ENCODE measurements around the gene MAP3K15.

MAP3K15 gene

DNA sequence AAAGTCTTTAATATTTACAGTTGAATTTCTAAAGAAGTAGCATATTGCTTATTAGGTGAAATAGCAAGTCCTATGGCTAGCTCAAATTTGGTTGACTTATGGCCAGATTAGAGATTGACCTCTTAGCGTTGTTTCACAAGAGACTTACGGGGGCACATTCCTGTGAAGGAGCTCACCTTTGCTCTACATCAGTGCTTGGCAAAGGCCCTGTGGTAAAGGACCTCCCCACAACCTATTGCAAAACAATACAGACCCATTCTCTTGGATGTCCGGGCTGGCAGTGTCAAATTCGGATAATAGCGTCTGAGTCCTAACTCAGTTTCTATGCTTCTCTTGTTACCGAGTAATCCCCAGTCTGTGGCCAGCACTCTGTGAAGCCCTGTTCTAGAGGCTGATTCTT, 160.7 kb downstream of the MAP3K15 start:
- Histone ChIP-seq H3K36me3 (ENCODE audit: control insufficient read depth, insufficient read depth, low read length) (no peaks in the 10 kb centered on the region; the same call in 1 of the 2 replicates), H3K4me3 (replicated peaks; ENCODE audit: low read depth, low read length) (no peak overlapping the region), H3K27me3 (replicated peaks; ENCODE audit: control insufficient read depth, insufficient read depth, low read length) (no peaks in the 10 kb centered on the region)
- TF ChIP-seq, protein P1, sequence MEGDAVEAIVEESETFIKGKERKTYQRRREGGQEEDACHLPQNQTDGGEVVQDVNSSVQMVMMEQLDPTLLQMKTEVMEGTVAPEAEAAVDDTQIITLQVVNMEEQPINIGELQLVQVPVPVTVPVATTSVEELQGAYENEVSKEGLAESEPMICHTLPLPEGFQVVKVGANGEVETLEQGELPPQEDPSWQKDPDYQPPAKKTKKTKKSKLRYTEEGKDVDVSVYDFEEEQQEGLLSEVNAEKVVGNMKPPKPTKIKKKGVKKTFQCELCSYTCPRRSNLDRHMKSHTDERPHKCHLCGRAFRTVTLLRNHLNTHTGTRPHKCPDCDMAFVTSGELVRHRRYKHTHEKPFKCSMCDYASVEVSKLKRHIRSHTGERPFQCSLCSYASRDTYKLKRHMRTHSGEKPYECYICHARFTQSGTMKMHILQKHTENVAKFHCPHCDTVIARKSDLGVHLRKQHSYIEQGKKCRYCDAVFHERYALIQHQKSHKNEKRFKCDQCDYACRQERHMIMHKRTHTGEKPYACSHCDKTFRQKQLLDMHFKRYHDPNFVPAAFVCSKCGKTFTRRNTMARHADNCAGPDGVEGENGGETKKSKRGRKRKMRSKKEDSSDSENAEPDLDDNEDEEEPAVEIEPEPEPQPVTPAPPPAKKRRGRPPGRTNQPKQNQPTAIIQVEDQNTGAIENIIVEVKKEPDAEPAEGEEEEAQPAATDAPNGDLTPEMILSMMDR (IDR thresholded peaks at IDR 0.05; ENCODE audit: insufficient read depth, low read length, poor library complexity, severe bottlenecking) = no peak
- no peak for DNase-seq (ENCODE audit: extremely low read depth, insufficient read length)

DNA sequence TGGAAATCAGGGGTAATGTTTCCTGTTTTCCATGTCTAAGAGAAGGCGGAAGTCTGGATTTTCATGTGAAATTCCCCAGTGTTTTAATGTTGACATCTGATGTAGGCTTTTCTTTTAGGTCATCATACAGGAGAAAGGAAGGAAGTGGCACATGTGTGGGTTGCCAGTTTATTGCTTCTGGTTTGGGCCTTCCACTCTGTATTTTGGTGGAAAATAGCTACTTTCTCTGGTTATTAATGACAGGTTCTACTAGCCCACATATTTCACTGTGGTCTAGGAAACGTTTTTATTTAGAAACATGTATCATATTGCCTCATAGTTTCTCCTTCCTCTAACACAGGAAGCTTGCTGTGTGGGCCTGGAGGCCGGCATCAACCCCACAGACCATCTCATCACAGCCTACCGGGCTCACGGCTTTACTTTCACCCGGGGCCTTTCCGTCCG, 164.3 kb downstream of the MAP3K15 start:
- H3K4me3 ChIP-seq (replicated peaks; ENCODE audit: low read depth, low read length) = no peak overlapping the region
- peak; percentile 22 for DNase-seq (ENCODE audit: extremely low read depth, insufficient read length)
- TF ChIP-seq, protein P1 (IDR thresholded peaks at IDR 0.05; ENCODE audit: insufficient read depth, low read length, poor library complexity, severe bottlenecking) = no peak
- no peaks in the 10 kb centered on the region for H3K36me3 ChIP-seq (ENCODE audit: control insufficient read depth, insufficient read depth, low read length)
- no peaks in the 10 kb centered on the region for H3K27me3 ChIP-seq (replicated peaks; ENCODE audit: control insufficient read depth, insufficient read depth, low read length)

DNA sequence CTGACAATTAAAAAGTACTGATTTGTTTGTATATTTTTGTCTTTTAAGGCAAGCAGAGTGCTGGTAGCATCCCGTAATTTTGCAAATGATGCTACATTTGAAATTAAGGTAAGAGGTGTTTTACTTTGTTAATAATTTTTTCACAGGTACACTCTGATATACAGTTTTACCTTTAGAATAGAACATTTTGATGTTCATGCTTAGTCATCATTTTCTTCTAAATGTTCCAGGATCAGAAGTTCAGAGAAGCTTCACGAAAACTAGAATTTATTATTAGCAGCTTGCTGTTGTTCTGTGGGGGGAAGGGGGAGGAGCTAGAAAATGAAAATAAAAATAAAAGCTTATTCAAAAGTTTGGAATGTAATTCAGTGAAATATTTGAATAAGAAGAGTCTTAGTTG, 166.0 kb downstream of the MAP3K15 start:
- TF ChIP-seq, protein P1 (IDR thresholded peaks at IDR 0.05; ENCODE audit: insufficient read depth, low read length, poor library complexity, severe bottlenecking) = no peak
- Histone ChIP-seq H3K27me3 (replicated peaks; ENCODE audit: control insufficient read depth, insufficient read depth, low read length) (no peaks in the 10 kb centered on the region), H3K36me3 (ENCODE audit: control insufficient read depth, insufficient read depth, low read length) (no peaks in the 10 kb centered on the region), H3K4me3 (replicated peaks; ENCODE audit: low read depth, low read length) (no peak overlapping the region)
- DNase-seq (ENCODE audit: extremely low read depth, insufficient read length) = no peak

DNA sequence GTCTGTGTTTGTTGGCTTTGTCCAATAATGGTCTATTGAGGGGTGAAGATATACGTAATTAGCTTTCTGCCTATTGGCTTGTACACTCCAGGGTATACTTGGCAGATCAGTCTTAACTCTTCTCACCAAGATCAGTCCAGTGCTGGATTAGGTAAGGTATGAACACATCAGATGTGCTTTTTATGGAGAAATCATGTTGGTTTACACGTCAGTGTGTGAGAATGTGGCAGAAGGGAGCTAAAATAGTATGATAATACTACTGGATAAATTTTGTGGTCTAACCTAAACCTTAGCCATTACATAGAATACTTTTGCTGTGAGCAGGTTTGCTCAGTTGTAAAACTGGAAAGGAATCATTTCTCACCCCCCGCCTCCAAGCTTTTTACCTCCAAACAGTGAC, 167.4 kb downstream of the MAP3K15 start:
- TF ChIP-seq, protein P1 (IDR thresholded peaks at IDR 0.05; ENCODE audit: insufficient read depth, low read length, poor library complexity, severe bottlenecking) = no peak
- Histone ChIP-seq H3K36me3 (ENCODE audit: control insufficient read depth, insufficient read depth, low read length) (no peaks in the 10 kb centered on the region), H3K4me3 (replicated peaks; ENCODE audit: low read depth, low read length) (no peak overlapping the region), H3K27me3 (replicated peaks; ENCODE audit: control insufficient read depth, insufficient read depth, low read length) (no peaks in the 10 kb centered on the region)
- DNase-seq (ENCODE audit: extremely low read depth, insufficient read length) = no peak

DNA sequence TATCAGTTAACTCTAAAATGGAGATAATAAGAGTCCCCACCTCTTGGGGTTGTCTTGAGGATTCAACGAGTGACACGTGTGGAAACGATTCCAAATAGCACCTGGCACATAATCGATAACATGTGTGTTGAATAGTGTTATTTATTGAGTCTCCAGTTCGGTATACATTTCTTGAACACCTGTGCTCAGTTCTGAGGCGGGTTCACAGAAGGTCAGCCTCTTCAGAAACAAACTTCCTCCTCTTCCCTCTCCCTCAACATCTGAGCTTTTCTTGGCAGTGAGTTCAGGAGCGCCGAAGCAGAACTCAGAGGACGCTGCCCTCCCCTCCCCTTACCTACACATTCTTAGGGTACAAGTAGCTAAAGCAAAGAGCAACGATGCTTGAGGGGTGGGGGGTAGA, 170.6 kb downstream of the MAP3K15 start:
- TF ChIP-seq, protein P1 (IDR thresholded peaks at IDR 0.05; ENCODE audit: insufficient read depth, low read length, poor library complexity, severe bottlenecking) = no peak
- H3K27me3 ChIP-seq (replicated peaks; ENCODE audit: control insufficient read depth, insufficient read depth, low read length) = no peaks in the 10 kb centered on the region
- DNase-seq (ENCODE audit: extremely low read depth, insufficient read length) = no peak
- no peaks in the 10 kb centered on the region for H3K36me3 ChIP-seq (ENCODE audit: control insufficient read depth, insufficient read depth, low read length)
- H3K4me3 ChIP-seq (replicated peaks; ENCODE audit: low read depth, low read length) = peak overlapping the region; percentile 80

Data from GM06990 (cell line).